Measurements from ENCODE around the gene RPRD2.

- TF ChIP-seq CTCF (IDR thresholded peaks at IDR 0.05) (no peak), POLR2A (IDR thresholded peaks at IDR 0.05) (no peak)
Observed at GRCh38 chr1:150406483-150406882, 42.5 kb downstream of the RPRD2 start.
